H1 (cell line): ENCODE results near the gene SPATA33. TPM values are rescaled to one million over a fixed set of nuclear protein-coding genes. Genes with fewer than 3 reads are reported as not detected.

Source experiments
- CTCF ChIA-PET: fragments of 300-600 bp; sonication (Branson Sonifier 250); formaldehyde crosslinking; loops from one replicate; lab custom pipeline; 2021; ENCODE audit not compliant: partially characterized antibody; lab: Charles Lee
- POLR2A ChIA-PET: fragments of 300-600 bp; sonication (Branson Sonifier 250); formaldehyde crosslinking; loops from one replicate; lab custom pipeline; 2021; ENCODE audit warnings: inconsistent platforms; ENCODE audit not compliant: partially characterized antibody; lab: Charles Lee
- DNase-seq, 2 experiments: peaks; one replicate each; pipeline versions ENCODE4 v3.0.0 to v3.0.0-alpha.2; 2010 to 2022; ENCODE audit warnings: low spot score in 2 of 2, low read depth in 1 of 2, mixed read lengths in 1 of 2
- FAIRE-seq: peaks from 2 replicates; lab custom pipeline; 2011; peaks lifted over from hg19 to GRCh38; lab: Jason Lieb, UNC
- H2AFZ ChIP-seq: 2 replicates; pipeline ENCODE4 v1.8.1; 2012; ENCODE audit warnings: low read length, inconsistent platforms
- H2AK5ac ChIP-seq: 2 replicates; pipeline ENCODE4 v1.6.1; 2013; ENCODE audit warnings: low read depth, low read length
- H2BK120ac ChIP-seq: replicated peaks from 2 replicates; pipeline ENCODE3; 2013; ENCODE audit warnings: low read depth, low read length, inconsistent platforms
- H2BK12ac ChIP-seq: 2 replicates; pipeline ENCODE4 v1.6.1; 2013; ENCODE audit warnings: low read depth, low read length
- H2BK15ac ChIP-seq: 2 replicates; pipeline ENCODE4 v1.6.1; 2013; ENCODE audit warnings: low read length
- H2BK20ac ChIP-seq: 2 replicates; pipeline ENCODE4 v1.6.1; 2013; ENCODE audit warnings: low read length
- H2BK5ac ChIP-seq: 2 replicates; pipeline ENCODE4 v1.6.1; 2013; ENCODE audit warnings: low read depth, low read length
- H3K14ac ChIP-seq: 2 replicates; pipeline ENCODE4 v1.6.1; 2013; ENCODE audit warnings: inconsistent platforms; ENCODE audit not compliant: insufficient read length
- H3K18ac ChIP-seq: 2 replicates; pipeline ENCODE4 v1.6.1; 2013; ENCODE audit warnings: low read length; ENCODE audit errors: extremely low read depth
- H3K23ac ChIP-seq: 2 replicates; pipeline ENCODE4 v1.6.1; 2013; ENCODE audit warnings: inconsistent platforms; ENCODE audit not compliant: insufficient read length
- H3K23me2 ChIP-seq: 2 replicates; pipeline ENCODE4 v1.6.1; 2013; ENCODE audit warnings: low read depth, low read length
- H3K27ac ChIP-seq: 2 replicates; pipeline ENCODE4 v1.6.1; 2011; ENCODE audit warnings: low read depth, low read length, inconsistent platforms
- H3K27me3 ChIP-seq, 4 experiments: replicated peaks in 1 of 4; 1 replicate in 1 of 4; 2 replicates in 3 of 4; pipeline versions ENCODE4 v1.6.1 to v1.8.1; 2011 to 2013; ENCODE audit warnings: low read length in 3 of 4, mild to moderate bottlenecking in 3 of 4, inconsistent platforms in 2 of 4, mixed read lengths in 2 of 4, moderate library complexity in 1 of 4; ENCODE audit not compliant: control insufficient read depth in 3 of 4, insufficient read depth in 3 of 4; ENCODE audit errors: extremely low read depth in 1 of 4
- H3K36me3 ChIP-seq, 4 experiments: 2 replicates each; pipeline versions ENCODE4 v1.6.1 to v1.8.1; 2011 to 2013; ENCODE audit warnings: mild to moderate bottlenecking in 4 of 4, low read length in 3 of 4, moderate library complexity in 2 of 4, control low read depth in 1 of 4, inconsistent platforms in 1 of 4; ENCODE audit not compliant: insufficient read depth in 4 of 4, control insufficient read depth in 2 of 4
- H3K4ac ChIP-seq: replicated peaks from 2 replicates; pipeline ENCODE3; 2013; ENCODE audit warnings: low read length, low read depth, mixed read lengths, inconsistent platforms; ENCODE audit not compliant: insufficient read length
- H3K4me1 ChIP-seq, 4 experiments: replicated peaks in 1 of 4; 1 replicate in 1 of 4; 2 replicates in 3 of 4; pipeline versions ENCODE4 v1.6.1 to v1.8.1; 2011 to 2013; ENCODE audit warnings: low read length in 3 of 4, inconsistent platforms in 2 of 4, mixed read lengths in 1 of 4; ENCODE audit not compliant: insufficient read depth in 4 of 4, control insufficient read depth in 3 of 4
- H3K4me2 ChIP-seq, 2 experiments: 2 replicates each; pipeline versions ENCODE4 v1.6.1 to v1.8.1; 2011 to 2013; ENCODE audit warnings: low read depth in 2 of 2, low read length in 2 of 2, control low read depth in 1 of 2, inconsistent platforms in 1 of 2, mild to moderate bottlenecking in 1 of 2; ENCODE audit not compliant: insufficient read depth in 1 of 2
- H3K4me3 ChIP-seq, 4 experiments: fragments of 200-600, 300-600 bp in 1 of 4; sonication (generic), shearing (Covaris generic), sonication (Bioruptor Twin) in 1 of 4; 2 replicates each; pipeline versions ENCODE4 v1.5.1 to v1.8.1; 2011 to 2016; ENCODE audit warnings: low read length in 4 of 4, low read depth in 3 of 4, control low read depth in 2 of 4, inconsistent platforms in 2 of 4, mild to moderate bottlenecking in 2 of 4, mixed read lengths in 1 of 4, moderate library complexity in 1 of 4; ENCODE audit not compliant: insufficient read depth in 2 of 4; ENCODE audit errors: extremely low read depth in 1 of 4
- H3K56ac ChIP-seq: replicated peaks from 2 replicates; pipeline ENCODE3; 2013; ENCODE audit warnings: low read depth, mild to moderate bottlenecking, mixed read lengths, low read length, inconsistent platforms; ENCODE audit not compliant: insufficient read length
- H3K79me1 ChIP-seq: 2 replicates; pipeline ENCODE4 v1.6.1; 2013; ENCODE audit warnings: low read depth, low read length, control low read depth
- H3K79me2 ChIP-seq, 2 experiments: 2 replicates each; pipeline versions ENCODE4 v1.6.1 to v1.8.1; 2012 to 2013; ENCODE audit warnings: low read length in 2 of 2, mild to moderate bottlenecking in 2 of 2, inconsistent platforms in 1 of 2; ENCODE audit not compliant: insufficient read depth in 2 of 2, control insufficient read depth in 1 of 2
- H3K9ac ChIP-seq, 4 experiments: replicated peaks in 1 of 4; 1 replicate in 1 of 4; 2 replicates in 3 of 4; pipeline versions ENCODE4 v1.6.1 to v1.8.1; 2011 to 2013; ENCODE audit warnings: low read depth in 3 of 4, low read length in 3 of 4, control low read depth in 2 of 4, mild to moderate bottlenecking in 2 of 4, moderate library complexity in 2 of 4, inconsistent platforms in 1 of 4; ENCODE audit errors: extremely low read depth in 1 of 4
- H3K9me3 ChIP-seq, 2 experiments: 2 replicates each; pipeline versions ENCODE4 v1.6.1 to v1.8.1; 2012 to 2013; ENCODE audit warnings: mild to moderate bottlenecking in 2 of 2, moderate library complexity in 2 of 2, control low read depth in 1 of 2, inconsistent platforms in 1 of 2, low read depth in 1 of 2, low read length in 1 of 2, mixed read lengths in 1 of 2; ENCODE audit not compliant: insufficient read depth in 2 of 2
- H4K20me1 ChIP-seq, 2 experiments: replicated peaks in 1 of 2; 2 replicates each; pipeline versions ENCODE3 to v1.8.1; 2011 to 2013; ENCODE audit warnings: inconsistent platforms in 2 of 2, low read length in 2 of 2, mild to moderate bottlenecking in 1 of 2; ENCODE audit not compliant: insufficient read depth in 2 of 2, control insufficient read depth in 1 of 2
- H4K5ac ChIP-seq: 2 replicates; pipeline ENCODE4 v1.6.1; 2013; ENCODE audit warnings: low read length, low read depth, mixed read lengths, inconsistent platforms; ENCODE audit not compliant: insufficient read length
- H4K8ac ChIP-seq: 2 replicates; pipeline ENCODE4 v1.8.0; 2013; ENCODE audit warnings: mild to moderate bottlenecking, moderate library complexity, low read length, inconsistent platforms; ENCODE audit not compliant: insufficient read depth; ENCODE audit errors: extremely low read depth
- H4K91ac ChIP-seq: replicated peaks from 2 replicates; pipeline ENCODE3; 2013; ENCODE audit warnings: low read length, mixed read lengths, inconsistent platforms; ENCODE audit not compliant: insufficient read length
- ATF2 ChIP-seq: IDR thresholded peaks from 2 replicates; pipeline ENCODE4 v1.6.1; 2012; ENCODE audit warnings: low read length, inconsistent platforms
- CBX5 ChIP-seq: fragments of 300-800, 300-1000 bp; sonication (generic); IDR thresholded peaks from 2 replicates; pipeline ENCODE4 v1.7.1; 2016; ENCODE audit warnings: antibody characterized with exemption, low read length, low read depth
- CREB1 ChIP-seq: IDR thresholded peaks from 2 replicates; pipeline ENCODE4 v1.6.1; 2012; ENCODE audit warnings: inconsistent platforms
- GABPA ChIP-seq: IDR thresholded peaks from 2 replicates; pipeline ENCODE4 v1.6.1; 2011; ENCODE audit warnings: mild to moderate bottlenecking, low read length, moderate library complexity, borderline replicate concordance; ENCODE audit not compliant: insufficient read depth
- MAFK ChIP-seq: IDR thresholded peaks from 2 replicates; pipeline ENCODE4 v1.6.1; 2012; ENCODE audit warnings: low read depth, mild to moderate bottlenecking, improper control_type of control experiment, low read length
- NANOG ChIP-seq: IDR thresholded peaks from 2 replicates; pipeline ENCODE4 v1.6.1; 2011; ENCODE audit warnings: low read length, low read depth, mild to moderate bottlenecking, inconsistent platforms; ENCODE audit not compliant: insufficient read depth, poor library complexity, severe bottlenecking
- SIRT6 ChIP-seq: IDR thresholded peaks from one replicate; pipeline ENCODE4 v1.7.1; 2012; ENCODE audit warnings: low read length, inconsistent platforms
- SIX5 ChIP-seq: IDR thresholded peaks from 2 replicates; pipeline ENCODE4 v1.6.1; 2011; ENCODE audit warnings: mild to moderate bottlenecking, low read depth, low read length
- SP4 ChIP-seq: IDR thresholded peaks from 2 replicates; pipeline ENCODE4 v1.6.1; 2012; ENCODE audit warnings: low read length, inconsistent platforms
- WGBS, 2 experiments: shearing (Covaris generic) in 1 of 2; methylation state at CpG; one replicate each; pipeline versions ENCODE4 v1.1.6 to v1.1.7; 2013 to 2015; ENCODE audit warnings: low lambda C conversion rate in 2 of 2, mixed read lengths in 2 of 2, inconsistent platforms in 1 of 2, low coverage in 1 of 2, missing lambda C conversion rate in 1 of 2; ENCODE audit not compliant: insufficient replicate concordance in 2 of 2, insufficient coverage in 1 of 2, insufficient read length in 1 of 2; ENCODE audit errors: extremely low coverage in 1 of 2, missing lambda C conversion rate in 1 of 2; 5-methylcytosine and 5-hydroxymethylcytosine counted together
- polyA plus RNA-seq, 7 experiments: library from polyadenylated mRNA; depleted of rRNA in 3 of 7; stranded (reverse) in 5 of 7; unstranded in 2 of 7; fragments of >200 nt in 5 of 7; fragments of 200-250 nt in 2 of 7; gene quantifications; 1 replicate in 5 of 7; 2 replicates in 1 of 7; 4 replicates in 1 of 7; pipeline versions ENCODE4 v1.2.1 to v1.2.3, GENCODE V29; 2011 to 2013; ENCODE audit warnings: missing spikeins in 2 of 7, mixed read lengths in 2 of 7
- total RNA-seq: library from RNA; stranded (reverse); fragmentation: NEBNext Ultra II Directional; extraction: Animal tissue kit (Norgen Biotek cat#: 25700); gene quantifications from 2 replicates; pipeline ENCODE4 v1.2.1, GENCODE V29; 2021
- TF ChIP-seq, protein P1 (sequence below): IDR thresholded peaks from 2 replicates; pipeline ENCODE4 v1.6.1; 2011; ENCODE audit warnings: low read length, improper control_type of control experiment

Gene SPATA33
- total and polyA plus RNA-seq, 2 of the 8 experiments (the other 6 are each of a cell fraction or from before 2014, with no cell fraction given): 5.4 to 16.9 TPM

DNA sequence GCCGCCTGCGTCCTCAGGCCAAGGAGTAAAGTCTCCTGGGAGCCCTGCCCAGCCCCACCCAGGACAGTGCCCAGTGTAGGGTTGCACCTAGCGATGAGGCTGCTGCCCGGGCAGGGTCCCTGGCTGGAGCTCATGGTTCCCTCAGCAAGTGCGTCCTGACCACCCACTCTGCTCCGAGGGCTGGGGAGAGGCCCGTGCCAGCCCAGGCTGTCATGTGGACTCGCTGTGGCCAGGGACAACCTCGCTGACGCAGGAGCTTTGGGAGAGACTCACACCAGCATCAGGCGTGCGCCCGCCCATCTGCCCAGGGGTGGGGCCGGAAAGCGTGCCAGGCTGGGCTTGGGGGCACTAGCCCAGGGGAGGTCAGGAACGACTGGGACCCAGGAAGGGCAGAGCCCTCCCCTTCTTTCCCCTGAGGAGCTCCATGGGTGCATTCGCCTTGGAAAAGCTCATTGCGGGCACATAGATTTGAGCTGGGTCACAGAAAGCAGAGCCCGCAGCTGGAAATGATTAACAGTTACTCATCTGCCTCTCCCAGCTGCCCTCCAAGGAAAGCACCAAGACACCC lies 24.5 kb upstream of the SPATA33 start:
- Histone ChIP-seq H3K9ac (no peak overlapping the region), H3K14ac (no peak overlapping the region), H3K56ac (no peak overlapping the region), H4K8ac (peak overlapping the region; percentile 28; the same call in 1 of the 2 replicates), H4K5ac (no peak overlapping the region), H3K23me2 (peaks cover 1% of the 10 kb centered on the region; the same call in 1 of the 2 replicates), H3K4ac (no peak overlapping the region), H3K27ac (no peak overlapping the region), H3K18ac (no peak overlapping the region), H3K9me3 (peaks cover 0 to 5% of the 10 kb centered on the region in 2 experiments; a peak in 2 of 4 replicates), H3K23ac (no peak overlapping the region), H3K27me3 (no peaks in the 10 kb centered on the region; a peak in 3 of 7 replicates), H2BK120ac (no peak overlapping the region), H3K4me3 (no peak overlapping the region), H2AK5ac (no peak overlapping the region), H3K4me1 (peaks cover 0 to 7% (median 0%) of the 10 kb centered on the region in 4 experiments; a peak in 1 of 7 replicates), H2BK12ac (0 out of 2 replicates have a peak overlapping the region, but pooled peaks have one; percentile 27), H2BK5ac (no peak overlapping the region), H3K36me3 (no peaks in the 10 kb centered on the region), H4K20me1 (no peaks in the 10 kb centered on the region), H2BK20ac (no peak overlapping the region), H4K91ac (no peak overlapping the region), H2AFZ (no peak overlapping the region), H3K79me1 (no peaks in the 10 kb centered on the region), H3K4me2 (no peak overlapping the region), H3K79me2 (no peaks in the 10 kb centered on the region), H2BK15ac (no peak overlapping the region)
- FAIRE-seq (no peak), DNase-seq (no peak)
- WGBS, 2 experiments: 92% methylated on average over 16 of the region's 19 CpGs; no CpG with 5 or more reads in 1 of the 2 experiments
- TF ChIP-seq NANOG (no peak), CREB1 (no peak), CBX5 (no peak), SIX5 (no peak), ATF2 (no peak), MAFK (no peak), GABPA (no peak), SIRT6 (no peak), SP4 (no peak)
- TF ChIP-seq, protein P1, sequence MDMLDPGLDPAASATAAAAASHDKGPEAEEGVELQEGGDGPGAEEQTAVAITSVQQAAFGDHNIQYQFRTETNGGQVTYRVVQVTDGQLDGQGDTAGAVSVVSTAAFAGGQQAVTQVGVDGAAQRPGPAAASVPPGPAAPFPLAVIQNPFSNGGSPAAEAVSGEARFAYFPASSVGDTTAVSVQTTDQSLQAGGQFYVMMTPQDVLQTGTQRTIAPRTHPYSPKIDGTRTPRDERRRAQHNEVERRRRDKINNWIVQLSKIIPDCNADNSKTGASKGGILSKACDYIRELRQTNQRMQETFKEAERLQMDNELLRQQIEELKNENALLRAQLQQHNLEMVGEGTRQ: no peak
- POLR2A ChIA-PET: interaction anchor here (1.3 to 4.2 kb wide), 4 partner anchors 9 to 33 kb away, joined by 3 to 21 read pairs (median 6); partner anchors contain the start of genes CHMP1A and SPATA33
- CTCF ChIA-PET: interaction anchor here (0.9 to 3.7 kb wide), 6 partner anchors 9 to 44 kb away, joined by 3 to 26 read pairs (median 4); no protein-coding TSS in a partner anchor
